Endothelial cell (in vitro differentiated cells): ENCODE data around the gene AGBL4. TPM values are rescaled to one million over a fixed set of nuclear protein-coding genes. Genes with fewer than 3 reads are reported as not detected.

Experiments used
- DNase-seq: peaks from one replicate; pipeline ENCODE4 v3.0.0; 2021; ENCODE audit warnings: low spot score
- H3K27ac Mint-ChIP-seq: one replicate; pipeline ENCODE4 v1.8.0; 2021; ENCODE audit warnings: mixed read lengths, inconsistent platforms; ENCODE audit not compliant: unreplicated experiment
- H3K27me3 Mint-ChIP-seq: one replicate; pipeline ENCODE4 v1.8.0; 2021; ENCODE audit warnings: mild to moderate bottlenecking, moderate library complexity, mixed read lengths, inconsistent platforms; ENCODE audit not compliant: unreplicated experiment
- H3K36me3 Mint-ChIP-seq: one replicate; pipeline ENCODE4 v1.8.0; 2021; ENCODE audit warnings: mild to moderate bottlenecking, low read depth, mixed read lengths, inconsistent platforms; ENCODE audit not compliant: unreplicated experiment
- H3K4me1 Mint-ChIP-seq: one replicate; pipeline ENCODE4 v1.8.0; 2021; ENCODE audit warnings: mild to moderate bottlenecking, mixed read lengths, inconsistent platforms; ENCODE audit not compliant: unreplicated experiment
- H3K4me3 Mint-ChIP-seq: one replicate; pipeline ENCODE4 v1.8.0; 2021; ENCODE audit warnings: mild to moderate bottlenecking, mixed read lengths, inconsistent platforms; ENCODE audit not compliant: unreplicated experiment
- H3K9me3 Mint-ChIP-seq: one replicate; pipeline ENCODE4 v1.8.0; 2021; ENCODE audit warnings: mixed read lengths, inconsistent platforms; ENCODE audit not compliant: unreplicated experiment
- total RNA-seq: library from RNA; stranded (reverse); fragmentation: NEBNext Ultra II Directional; extraction: Animal tissue kit (Norgen Biotek cat#: 25700); gene quantifications from one replicate; pipeline ENCODE4 v1.2.1, GENCODE V29; 2021; ENCODE audit not compliant: unreplicated experiment
- TF ChIP-seq, protein P1 (sequence below): fragments of 200-600 bp; sonication (generic); IDR thresholded peaks from one replicate; pipeline ENCODE4 v1.5.0; 2021; ENCODE audit warnings: antibody characterized with exemption; ENCODE audit not compliant: unreplicated experiment

Gene AGBL4
- total RNA-seq, 1 donor from 2014 or later: 0.51 TPM

DNA sequence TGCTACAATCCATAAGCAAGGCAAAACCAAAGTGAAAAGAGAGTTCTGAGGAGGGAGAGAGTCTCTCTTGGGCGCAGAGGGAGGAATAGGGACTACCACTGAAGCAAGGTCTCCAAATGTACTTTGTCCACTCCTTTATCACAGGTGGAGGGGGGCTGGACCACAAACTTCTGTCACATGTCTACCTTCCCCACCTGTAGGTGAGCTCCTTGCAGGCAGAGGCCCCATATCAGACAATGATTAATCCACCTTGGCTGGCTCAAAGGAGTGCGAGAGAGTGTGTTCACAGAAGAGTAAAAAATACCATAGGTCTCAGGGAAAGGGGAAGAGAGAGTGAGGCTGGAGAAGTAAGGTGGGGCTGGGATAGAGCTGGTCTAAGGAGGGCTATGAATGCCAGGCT is 1251.5 kb downstream of the AGBL4 start:
- H3K36me3 Mint-ChIP-seq: peaks cover 15% of the 10 kb centered on the region
- peaks cover 18% of the 10 kb centered on the region for H3K4me1 Mint-ChIP-seq
- DNase-seq: no peak
- H3K9me3 Mint-ChIP-seq: no peaks in the 10 kb centered on the region
- TF ChIP-seq, protein P1, sequence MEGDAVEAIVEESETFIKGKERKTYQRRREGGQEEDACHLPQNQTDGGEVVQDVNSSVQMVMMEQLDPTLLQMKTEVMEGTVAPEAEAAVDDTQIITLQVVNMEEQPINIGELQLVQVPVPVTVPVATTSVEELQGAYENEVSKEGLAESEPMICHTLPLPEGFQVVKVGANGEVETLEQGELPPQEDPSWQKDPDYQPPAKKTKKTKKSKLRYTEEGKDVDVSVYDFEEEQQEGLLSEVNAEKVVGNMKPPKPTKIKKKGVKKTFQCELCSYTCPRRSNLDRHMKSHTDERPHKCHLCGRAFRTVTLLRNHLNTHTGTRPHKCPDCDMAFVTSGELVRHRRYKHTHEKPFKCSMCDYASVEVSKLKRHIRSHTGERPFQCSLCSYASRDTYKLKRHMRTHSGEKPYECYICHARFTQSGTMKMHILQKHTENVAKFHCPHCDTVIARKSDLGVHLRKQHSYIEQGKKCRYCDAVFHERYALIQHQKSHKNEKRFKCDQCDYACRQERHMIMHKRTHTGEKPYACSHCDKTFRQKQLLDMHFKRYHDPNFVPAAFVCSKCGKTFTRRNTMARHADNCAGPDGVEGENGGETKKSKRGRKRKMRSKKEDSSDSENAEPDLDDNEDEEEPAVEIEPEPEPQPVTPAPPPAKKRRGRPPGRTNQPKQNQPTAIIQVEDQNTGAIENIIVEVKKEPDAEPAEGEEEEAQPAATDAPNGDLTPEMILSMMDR: no peak
- H3K27ac Mint-ChIP-seq: no peak overlapping the region
- H3K4me3 Mint-ChIP-seq: no peak overlapping the region
- peaks cover 6% of the 10 kb centered on the region for H3K27me3 Mint-ChIP-seq

DNA sequence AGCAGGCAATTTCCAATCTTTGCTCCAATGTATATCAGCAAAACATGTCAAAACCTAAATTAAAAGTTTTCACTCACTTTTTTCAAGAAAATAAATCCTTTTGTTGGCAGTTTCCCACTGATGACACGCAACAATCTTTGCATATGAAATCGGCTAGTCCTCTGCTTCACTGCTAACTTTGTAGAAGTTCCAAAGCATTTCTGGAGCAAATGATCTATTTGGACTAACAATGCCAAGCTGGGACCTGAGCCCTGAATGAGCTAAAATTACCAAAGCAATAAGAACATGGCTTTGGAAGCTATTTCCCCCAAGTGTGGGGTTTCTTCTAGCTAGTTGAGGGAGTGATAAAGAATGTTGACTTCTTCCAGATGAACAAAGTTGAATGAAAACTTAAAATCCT is 1252.2 kb downstream of the AGBL4 start:
- Mint-ChIP-seq H3K27ac (no peak overlapping the region), H3K9me3 (no peaks in the 10 kb centered on the region), H3K36me3 (peaks cover 16% of the 10 kb centered on the region), H3K27me3 (peaks cover 6% of the 10 kb centered on the region), H3K4me3 (no peak overlapping the region), H3K4me1 (peaks cover 16% of the 10 kb centered on the region)
- no peak for DNase-seq
- TF ChIP-seq, protein P1: no peak

DNA sequence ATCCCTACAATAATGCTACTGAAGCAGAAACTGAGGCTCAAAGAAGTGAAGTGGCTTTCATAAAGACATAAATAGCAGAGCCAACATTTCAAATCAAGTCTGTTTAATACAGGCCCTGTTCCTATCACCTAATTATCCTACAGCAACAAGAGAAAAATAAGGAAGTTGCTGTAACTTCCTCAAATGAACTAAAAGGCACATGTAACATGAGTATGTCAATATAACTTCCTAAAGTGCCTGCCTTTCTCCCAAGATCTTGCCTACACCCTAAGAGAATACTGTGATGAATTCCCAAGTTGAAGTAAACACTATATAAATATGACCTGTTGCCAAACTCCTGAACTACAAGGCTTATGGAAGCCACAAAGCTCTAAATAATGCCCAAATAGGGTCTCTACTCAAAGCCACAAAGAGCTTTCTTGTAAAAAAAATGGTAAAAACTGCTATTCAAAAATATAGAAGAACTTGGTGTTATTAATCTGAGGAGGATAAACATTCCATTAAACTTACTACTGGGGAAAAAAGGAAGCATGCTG is 1255.7 kb downstream of the AGBL4 start:
- peaks cover 6% of the 10 kb centered on the region for H3K4me1 Mint-ChIP-seq
- no peak overlapping the region for H3K4me3 Mint-ChIP-seq
- H3K27ac Mint-ChIP-seq: no peak overlapping the region
- H3K27me3 Mint-ChIP-seq: peaks cover 2% of the 10 kb centered on the region
- no peak for DNase-seq
- no peaks in the 10 kb centered on the region for H3K9me3 Mint-ChIP-seq
- peaks cover 16% of the 10 kb centered on the region for H3K36me3 Mint-ChIP-seq
- TF ChIP-seq, protein P1: no peak

DNA sequence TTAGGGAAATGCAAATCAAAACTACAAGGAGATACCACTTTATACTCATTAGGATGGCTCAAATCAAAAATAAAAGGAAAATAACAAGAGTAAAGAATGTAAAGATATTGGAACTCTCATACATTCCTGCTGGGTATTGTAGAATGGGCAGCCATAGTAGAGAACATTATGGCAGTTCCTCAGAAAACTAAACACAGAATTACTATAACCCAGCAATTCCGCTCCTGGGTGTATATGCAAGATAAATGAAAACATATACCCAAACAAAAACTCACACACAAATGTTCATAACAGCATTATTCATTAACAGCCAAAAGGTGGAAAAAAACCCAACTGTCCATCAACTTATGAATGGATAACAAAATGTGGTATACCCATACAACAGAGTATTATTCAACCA is 1258.4 kb downstream of the AGBL4 start:
- Mint-ChIP-seq H3K4me1 (peaks cover 6% of the 10 kb centered on the region), H3K36me3 (peaks cover 10% of the 10 kb centered on the region), H3K4me3 (no peak overlapping the region), H3K27me3 (peaks cover 3% of the 10 kb centered on the region), H3K9me3 (no peaks in the 10 kb centered on the region), H3K27ac (no peak overlapping the region)
- TF ChIP-seq, protein P1: no peak
- DNase-seq: no peak

DNA sequence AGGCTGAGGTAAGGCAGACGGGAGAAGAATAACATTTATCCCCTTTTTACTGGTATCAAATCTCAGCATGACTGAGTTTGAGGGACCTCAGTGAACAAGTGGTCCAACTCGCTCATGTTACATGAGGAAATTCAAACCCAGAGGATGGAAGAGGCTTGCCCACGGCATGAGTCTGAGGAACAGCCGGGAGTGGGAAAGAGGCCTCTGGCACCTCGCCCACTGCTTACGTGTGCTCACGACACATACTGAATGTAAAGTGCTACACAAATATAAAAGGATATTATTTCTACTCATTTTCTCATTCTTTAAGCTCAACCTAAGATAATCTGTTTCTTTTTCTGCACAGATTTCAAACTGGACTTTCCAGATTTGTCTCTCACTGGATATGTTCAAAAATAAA is 1261.8 kb downstream of the AGBL4 start:
- H3K4me1 Mint-ChIP-seq: no peaks in the 10 kb centered on the region
- H3K27ac Mint-ChIP-seq: no peak overlapping the region
- H3K36me3 Mint-ChIP-seq: peaks cover 18% of the 10 kb centered on the region
- H3K9me3 Mint-ChIP-seq: no peaks in the 10 kb centered on the region
- peaks cover 4% of the 10 kb centered on the region for H3K27me3 Mint-ChIP-seq
- DNase-seq: no peak
- H3K4me3 Mint-ChIP-seq: no peak overlapping the region
- TF ChIP-seq, protein P1: no peak
